Activated naive CD4-positive, alpha-beta T cell treated with anti-CD3 and anti-CD28 coated beads, Interleukin-2, amount 50 U/mL, for 24 hours (primary cell): ENCODE data around the gene LRR1.
"Not testable (repeated sequence)": the region's sequence is repeated elsewhere in the genome, so short reads cannot be mapped to it uniquely, and the experiment has no call there.

Source experiments
- H3K27ac Mint-ChIP-seq: one replicate; pipeline ENCODE4 v1.8.0; 2021; ENCODE audit warnings: mild to moderate bottlenecking, mixed read lengths
- H3K27me3 Mint-ChIP-seq: one replicate; pipeline ENCODE4 v1.8.0; 2021; ENCODE audit warnings: mixed read lengths
- H3K36me3 Mint-ChIP-seq: one replicate; pipeline ENCODE4 v1.8.0; 2021; ENCODE audit warnings: mixed read lengths
- H3K4me1 Mint-ChIP-seq: one replicate; pipeline ENCODE4 v1.8.0; 2021; ENCODE audit warnings: mixed read lengths
- H3K4me3 Mint-ChIP-seq: one replicate; pipeline ENCODE4 v1.8.0; 2021; ENCODE audit warnings: mild to moderate bottlenecking, mixed read lengths
- H3K9me3 Mint-ChIP-seq: one replicate; pipeline ENCODE4 v1.8.0; 2021; ENCODE audit warnings: mixed read lengths

Gene LRR1

DNA sequence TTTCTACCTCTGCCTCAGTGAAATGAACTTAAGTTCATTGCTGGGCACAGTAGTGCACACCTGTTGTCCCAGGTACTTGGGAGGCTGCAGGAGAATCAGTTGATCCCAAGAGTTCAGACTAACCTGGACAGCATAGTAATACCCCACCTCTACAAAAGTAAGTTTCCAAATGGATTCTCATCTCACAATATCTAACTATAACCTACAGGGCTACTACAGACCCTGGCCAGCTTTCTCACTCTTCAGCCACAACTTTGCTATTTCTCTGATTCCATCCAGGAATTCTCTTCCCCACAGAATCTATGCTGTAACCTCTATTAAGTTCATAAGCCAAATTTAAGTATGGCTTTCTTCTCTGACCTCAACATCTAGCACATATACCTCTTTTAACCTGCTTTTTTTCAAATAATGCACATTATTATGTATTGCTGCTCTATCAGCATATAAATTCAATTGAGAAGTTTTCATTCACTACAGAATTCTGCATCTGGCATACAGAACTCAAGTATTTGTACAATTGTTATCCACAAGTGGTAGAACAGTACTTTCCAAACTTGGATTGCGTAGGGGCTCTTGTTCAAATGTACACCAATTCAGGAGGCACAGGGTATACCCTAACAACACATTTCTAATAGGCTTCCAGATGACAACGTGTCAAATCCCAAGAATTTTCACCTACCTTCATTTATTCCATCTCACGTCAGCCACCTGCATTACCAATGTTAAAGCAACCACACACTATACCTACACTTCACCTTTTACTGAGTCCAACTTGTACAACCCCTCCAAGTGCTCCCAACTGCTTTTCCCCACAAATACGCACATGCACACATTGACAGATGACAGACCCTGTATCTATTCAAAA, 16.4 kb upstream of the LRR1 start:
- Mint-ChIP-seq H3K27me3 (no peaks in the 10 kb centered on the region), H3K36me3 (peaks cover 51% of the 10 kb centered on the region), H3K27ac (peak overlapping the region; percentile 91), H3K4me1 (peaks cover 65% of the 10 kb centered on the region), H3K9me3 (no peaks in the 10 kb centered on the region), H3K4me3 (peak overlapping the region; percentile 94)

DNA sequence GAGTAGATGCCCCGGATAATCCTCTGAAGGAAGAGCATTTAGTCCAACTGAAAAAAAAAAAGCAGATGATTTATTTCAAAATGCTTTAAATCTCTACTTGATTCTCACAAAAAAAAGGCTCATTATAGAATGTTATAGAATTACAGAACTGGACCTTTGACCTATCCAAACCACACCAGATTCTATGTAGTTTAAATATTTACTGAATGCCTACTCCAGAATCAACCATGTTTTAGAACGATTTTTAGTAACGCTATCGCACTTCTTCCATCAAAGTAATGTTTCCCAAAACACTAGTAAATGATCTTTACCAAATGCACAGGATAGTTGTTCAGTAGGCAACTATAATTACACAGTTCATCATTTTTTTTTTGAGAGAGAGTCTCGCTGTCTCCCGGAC, 15.1 kb upstream of the LRR1 start:
- no peaks in the 10 kb centered on the region for H3K9me3 Mint-ChIP-seq
- H3K4me1 Mint-ChIP-seq: peaks cover 56% of the 10 kb centered on the region
- H3K36me3 Mint-ChIP-seq: peaks cover 44% of the 10 kb centered on the region
- peak overlapping the region; percentile 94 for H3K4me3 Mint-ChIP-seq
- no peaks in the 10 kb centered on the region for H3K27me3 Mint-ChIP-seq
- H3K27ac Mint-ChIP-seq: peak overlapping the region; percentile 94

DNA sequence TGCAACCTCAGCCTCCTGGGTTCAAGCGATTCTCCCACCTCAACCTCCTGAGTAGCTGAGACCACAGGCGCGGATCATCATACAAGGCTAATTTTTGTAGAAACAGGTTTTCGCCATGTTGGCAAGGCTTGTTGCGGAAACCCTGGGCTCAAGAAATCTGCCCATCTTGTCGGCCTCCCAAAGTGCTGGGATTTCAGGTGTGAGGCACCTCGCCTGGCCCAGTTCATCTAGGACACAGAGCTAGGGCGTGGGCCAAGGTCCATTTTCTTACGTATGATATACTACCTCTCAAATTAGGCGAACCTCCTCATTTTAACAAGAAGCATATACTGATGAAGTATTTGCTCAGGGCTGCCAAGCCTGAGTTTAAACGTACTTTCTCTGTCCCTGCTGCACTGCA, 14.7 kb upstream of the LRR1 start:
- no peaks in the 10 kb centered on the region for H3K27me3 Mint-ChIP-seq
- H3K36me3 Mint-ChIP-seq: peaks cover 44% of the 10 kb centered on the region
- no peaks in the 10 kb centered on the region for H3K9me3 Mint-ChIP-seq
- peak overlapping the region; percentile 94 for H3K4me3 Mint-ChIP-seq
- peak overlapping the region; percentile 94 for H3K27ac Mint-ChIP-seq
- H3K4me1 Mint-ChIP-seq: peaks cover 52% of the 10 kb centered on the region

DNA sequence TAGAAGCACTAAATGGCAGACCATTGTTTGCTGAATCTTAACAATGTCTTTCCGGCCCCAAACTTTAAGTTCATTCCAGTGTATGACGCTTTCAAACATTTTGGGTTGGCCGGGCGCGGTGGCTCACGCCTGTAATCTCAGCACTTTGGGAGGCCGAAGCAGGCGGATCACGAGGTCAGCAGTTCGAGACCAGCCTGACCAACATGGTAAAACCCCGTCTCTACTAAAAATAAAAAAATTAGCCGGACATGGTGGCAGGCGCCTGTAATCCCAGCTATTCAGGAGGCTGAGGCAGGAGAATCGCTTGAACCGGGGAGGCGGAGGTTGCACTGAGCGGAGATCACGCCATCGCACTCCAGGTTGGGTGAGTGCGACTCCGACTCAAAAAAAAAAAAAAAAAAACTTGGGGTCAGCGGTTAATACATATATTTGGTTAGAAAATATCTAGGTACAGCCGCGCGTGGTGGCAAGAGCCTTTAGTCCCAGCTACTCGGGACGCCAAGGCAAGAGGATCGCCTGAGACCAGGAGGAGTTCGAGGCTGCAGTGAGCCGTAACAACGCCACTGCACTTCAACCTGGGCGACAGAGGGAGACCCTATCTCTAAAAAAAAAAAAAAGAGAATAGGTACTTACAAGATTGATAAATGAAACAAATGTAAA, 13.6 kb upstream of the LRR1 start:
- peak overlapping the region; percentile 94 for H3K4me3 Mint-ChIP-seq
- H3K36me3 Mint-ChIP-seq: peaks cover 43% of the 10 kb centered on the region
- H3K9me3 Mint-ChIP-seq, H3K27me3 Mint-ChIP-seq: not testable (repeated sequence)
- peaks cover 46% of the 10 kb centered on the region for H3K4me1 Mint-ChIP-seq
- peak overlapping the region; percentile 94 for H3K27ac Mint-ChIP-seq

DNA sequence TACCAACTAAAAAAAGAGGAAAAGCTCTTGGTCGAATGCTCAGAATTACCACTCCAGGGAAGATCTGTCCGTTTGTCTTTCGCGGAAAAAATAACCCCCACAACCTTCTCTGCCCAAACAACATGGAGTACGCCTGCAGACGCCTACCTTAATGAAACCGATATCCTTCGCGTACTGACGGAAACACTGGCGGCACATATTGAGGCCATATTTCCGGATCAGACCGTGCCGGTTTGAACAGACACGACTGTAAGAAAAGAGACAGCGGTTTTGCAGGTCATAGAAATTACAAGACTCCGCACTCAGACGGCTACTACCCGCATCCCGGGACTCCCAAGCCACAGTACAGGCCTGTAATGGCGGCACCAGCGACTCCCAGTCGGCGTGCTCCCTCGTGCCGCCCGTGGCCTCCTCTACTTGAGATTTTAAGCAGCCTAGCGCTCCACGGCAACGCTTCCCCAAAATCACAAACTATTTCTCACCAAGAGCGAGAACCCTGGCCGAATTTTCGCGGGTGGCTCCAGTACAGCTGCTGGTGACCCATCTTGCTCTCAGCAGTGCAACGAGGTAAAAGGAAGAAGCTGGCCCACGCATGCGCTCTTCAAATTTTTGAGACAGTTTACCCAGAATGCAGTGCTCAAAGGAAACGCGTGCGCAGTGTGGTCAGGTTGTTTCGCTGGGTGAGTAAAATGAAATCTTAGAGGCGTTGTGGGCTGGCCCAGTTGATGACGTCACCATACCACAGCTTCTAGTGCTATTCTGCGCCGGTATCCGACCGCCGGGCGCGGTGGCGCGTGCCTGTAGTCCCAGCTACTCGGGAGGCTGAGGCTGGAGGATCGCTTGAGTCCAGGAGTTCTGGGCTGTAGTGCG, 12.7 kb upstream of the LRR1 start, which contains the start of gene RPS29:
Gene RPS29, minus strand, starts transcription at position 578 of the 870 bp plus-strand sequence. Its CDS starts 34 bp downstream, at position 544.
- peak within 1 kb of the TSS; percentile 94 for H3K27ac Mint-ChIP-seq
- peaks cover 41% of the 10 kb centered on the region for H3K36me3 Mint-ChIP-seq
- peak within 1 kb of the TSS; percentile 94 for H3K4me3 Mint-ChIP-seq
- H3K9me3 Mint-ChIP-seq: no peaks in the 10 kb centered on the region
- peaks cover 41% of the 10 kb centered on the region for H3K4me1 Mint-ChIP-seq
- no peaks in the 10 kb centered on the region for H3K27me3 Mint-ChIP-seq

DNA sequence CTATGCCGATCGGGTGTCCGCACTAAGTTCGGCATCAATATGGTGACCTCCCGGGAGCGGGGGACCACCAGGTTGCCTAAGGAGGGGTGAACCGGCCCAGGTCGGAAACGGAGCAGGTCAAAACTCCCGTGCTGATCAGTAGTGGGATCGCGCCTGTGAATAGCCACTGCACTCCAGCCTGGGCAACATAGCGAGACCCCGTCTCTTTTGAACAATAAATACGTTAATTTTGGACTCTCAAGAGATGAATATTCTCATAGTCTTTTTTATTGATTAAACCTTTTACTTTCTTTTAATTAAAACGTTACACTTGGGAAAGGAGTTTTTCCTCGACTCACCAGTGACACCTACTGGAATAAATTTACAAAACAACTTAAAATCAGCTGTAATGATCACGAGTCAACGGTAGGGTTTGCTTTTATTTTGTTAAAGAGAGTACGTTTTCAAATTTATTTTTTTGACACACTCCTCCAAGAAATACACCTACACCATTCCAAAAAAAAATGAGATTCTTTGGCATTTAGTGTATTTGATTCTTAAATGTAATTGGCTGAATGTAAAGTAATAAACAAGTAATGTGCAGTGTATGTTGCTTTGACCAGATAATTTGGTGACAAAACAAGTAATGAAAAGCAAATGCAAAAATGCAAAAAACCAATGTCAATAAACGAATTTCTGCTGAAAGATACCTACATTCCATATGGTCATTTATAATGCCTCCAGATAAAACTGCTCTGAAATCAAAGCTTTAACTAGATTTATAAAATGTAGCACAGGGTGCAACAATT, 11.9 kb upstream of the LRR1 start:
- Mint-ChIP-seq H3K27me3 (no peaks in the 10 kb centered on the region), H3K36me3 (peaks cover 36% of the 10 kb centered on the region), H3K9me3 (no peaks in the 10 kb centered on the region), H3K27ac (peak overlapping the region; percentile 94), H3K4me3 (peak overlapping the region; percentile 94), H3K4me1 (peaks cover 32% of the 10 kb centered on the region)

DNA sequence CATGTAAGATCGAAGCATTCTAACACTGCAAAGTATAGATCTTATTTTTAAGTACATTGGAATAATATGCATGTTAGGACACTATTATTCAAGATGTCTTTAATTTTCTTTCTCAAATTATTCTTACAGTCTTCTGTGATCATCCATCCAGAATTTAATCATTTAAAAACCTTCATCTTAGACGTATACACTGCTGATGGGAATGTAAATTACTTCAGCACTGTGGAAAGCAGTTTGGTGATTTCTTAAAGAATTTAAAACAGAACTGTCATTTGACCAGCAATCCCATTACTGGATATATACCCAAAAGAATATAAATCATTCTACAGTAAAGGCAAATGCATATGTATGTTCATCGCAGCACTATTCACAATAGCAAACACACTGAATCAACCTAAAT, 9.4 kb upstream of the LRR1 start:
- peaks cover 8% of the 10 kb centered on the region for H3K4me1 Mint-ChIP-seq
- no peak overlapping the region for H3K4me3 Mint-ChIP-seq
- peaks cover 15% of the 10 kb centered on the region for H3K36me3 Mint-ChIP-seq
- H3K9me3 Mint-ChIP-seq: no peaks in the 10 kb centered on the region
- H3K27ac Mint-ChIP-seq: peak overlapping the region; percentile 53
- no peaks in the 10 kb centered on the region for H3K27me3 Mint-ChIP-seq

DNA sequence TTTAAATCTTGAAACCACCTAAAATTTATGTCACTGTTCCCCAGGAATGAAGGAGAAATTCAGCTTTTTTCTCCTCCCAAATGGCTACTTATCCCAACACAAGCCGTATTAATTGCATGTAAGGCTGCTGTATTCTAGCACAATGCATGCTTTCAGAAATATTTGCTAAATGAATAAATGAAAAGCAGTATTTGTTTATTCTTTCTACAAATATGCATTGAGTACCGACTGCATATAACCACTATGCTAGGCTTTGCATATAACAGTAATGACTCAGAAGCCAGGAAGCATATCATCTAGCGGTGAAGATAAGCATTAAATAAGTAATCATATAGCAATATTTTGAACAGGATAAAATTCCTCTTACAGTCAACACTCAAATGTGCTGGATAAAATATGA, 5.7 kb upstream of the LRR1 start:
- no peak overlapping the region for H3K27ac Mint-ChIP-seq

DNA sequence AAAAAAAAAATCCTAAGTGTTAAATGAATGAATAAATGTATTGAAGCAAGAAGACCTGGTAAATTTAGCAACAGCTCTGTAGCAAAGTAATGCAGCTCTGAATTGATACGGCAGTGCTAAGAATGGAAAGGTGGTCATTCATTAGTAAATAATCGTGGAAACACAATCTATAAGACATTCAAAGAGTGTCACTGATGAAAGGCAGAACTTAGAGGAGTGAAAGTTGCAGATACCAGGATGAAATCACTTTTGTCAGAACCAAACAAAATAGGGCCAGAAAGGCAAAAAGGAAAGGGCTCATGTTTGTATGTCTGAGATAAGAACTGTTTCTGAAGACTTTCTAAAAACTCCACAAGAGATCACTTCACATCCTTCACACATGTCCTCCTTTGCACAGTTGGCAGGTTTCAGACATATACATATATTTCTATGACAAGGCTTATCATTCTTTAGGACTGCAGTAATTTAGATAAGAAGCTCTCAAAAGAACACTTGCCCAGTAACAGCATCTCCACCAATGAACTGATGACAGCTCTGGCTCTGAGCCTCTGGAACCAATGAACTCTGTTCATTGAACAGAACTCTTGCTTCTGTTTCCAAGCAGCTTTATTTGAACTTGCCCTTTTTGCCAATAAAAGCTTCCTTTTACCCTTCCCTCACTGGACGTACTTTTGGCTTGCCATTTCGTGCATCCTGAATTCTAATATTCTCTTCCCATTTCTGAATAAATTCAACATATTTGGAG, 4.2 kb upstream of the LRR1 start:
- H3K36me3 Mint-ChIP-seq: no peaks in the 10 kb centered on the region
- no peaks in the 10 kb centered on the region for H3K9me3 Mint-ChIP-seq
- no peaks in the 10 kb centered on the region for H3K27me3 Mint-ChIP-seq
- no peak overlapping the region for H3K27ac Mint-ChIP-seq
- peaks cover 18% of the 10 kb centered on the region for H3K4me1 Mint-ChIP-seq
- H3K4me3 Mint-ChIP-seq: no peak overlapping the region

More for the DNA sequence above, 5.7 kb upstream of the LRR1 start:
- no peaks in the 10 kb centered on the region for H3K27me3 Mint-ChIP-seq
- no peak overlapping the region for H3K4me3 Mint-ChIP-seq
- H3K36me3 Mint-ChIP-seq: no peaks in the 10 kb centered on the region
- peaks cover 15% of the 10 kb centered on the region for H3K4me1 Mint-ChIP-seq
- no peaks in the 10 kb centered on the region for H3K9me3 Mint-ChIP-seq

DNA sequence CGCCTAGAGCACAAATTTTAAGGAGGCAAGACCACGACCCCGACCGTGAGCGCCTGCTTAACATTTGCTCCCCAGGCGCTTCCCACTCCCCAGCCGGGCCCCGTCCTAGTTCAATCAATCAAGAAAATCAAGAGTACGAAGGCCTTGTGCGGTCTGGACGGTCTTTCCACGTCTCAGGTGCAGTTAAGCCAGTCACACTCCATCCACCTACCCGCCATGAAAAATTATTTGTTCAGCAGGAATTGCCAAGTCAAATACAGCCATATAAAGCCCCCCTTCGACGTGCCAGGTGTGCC, 603 bp upstream of the LRR1 start:
- H3K27ac Mint-ChIP-seq: peak overlapping the region; percentile 98
- peak overlapping the region; percentile 98 for H3K4me3 Mint-ChIP-seq
- H3K9me3 Mint-ChIP-seq: no peaks in the 10 kb centered on the region
- peaks cover 26% of the 10 kb centered on the region for H3K4me1 Mint-ChIP-seq
- H3K36me3 Mint-ChIP-seq: peaks cover 2% of the 10 kb centered on the region
- H3K27me3 Mint-ChIP-seq: no peaks in the 10 kb centered on the region

DNA sequence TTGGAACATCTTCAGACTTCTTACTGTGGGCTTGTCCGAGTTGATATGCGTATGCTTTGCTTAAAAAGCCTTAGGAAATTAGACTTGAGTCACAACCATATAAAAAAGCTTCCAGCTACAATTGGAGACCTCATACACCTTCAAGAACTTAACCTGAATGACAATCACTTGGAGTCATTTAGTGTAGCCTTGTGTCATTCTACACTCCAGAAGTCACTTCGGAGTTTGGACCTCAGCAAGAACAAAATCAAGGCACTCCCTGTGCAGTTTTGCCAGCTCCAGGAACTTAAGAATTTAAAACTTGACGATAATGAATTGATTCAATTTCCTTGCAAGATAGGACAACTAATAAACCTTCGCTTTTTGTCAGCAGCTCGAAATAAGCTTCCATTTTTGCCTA, 8.8 kb downstream of the LRR1 start:
- Mint-ChIP-seq H3K4me3 (no peak overlapping the region), H3K36me3 (peaks cover 5% of the 10 kb centered on the region), H3K27me3 (no peaks in the 10 kb centered on the region), H3K4me1 (no peaks in the 10 kb centered on the region), H3K9me3 (no peaks in the 10 kb centered on the region), H3K27ac (no peak overlapping the region)

DNA sequence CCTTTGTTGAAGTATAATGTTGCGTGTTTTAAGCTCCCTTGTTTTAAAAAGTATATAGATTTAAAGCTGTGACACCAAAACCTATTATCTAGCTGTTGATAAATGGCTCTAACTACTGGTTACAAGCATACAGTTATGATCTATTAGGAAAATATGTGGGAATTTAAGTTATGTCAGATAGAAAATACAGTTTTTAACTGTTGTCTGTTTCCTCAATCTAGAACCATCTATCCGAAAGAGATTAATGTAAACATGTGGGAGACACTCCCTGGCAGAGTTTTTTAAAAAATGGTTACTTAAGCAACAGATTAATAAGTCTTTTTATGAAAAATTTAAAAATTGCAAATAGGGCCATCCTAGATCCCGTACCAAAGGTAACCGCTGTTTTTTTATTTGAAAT, 13.5 kb downstream of the LRR1 start:
- no peaks in the 10 kb centered on the region for H3K9me3 Mint-ChIP-seq
- H3K4me1 Mint-ChIP-seq: peaks cover 2% of the 10 kb centered on the region
- peaks cover 1% of the 10 kb centered on the region for H3K36me3 Mint-ChIP-seq
- H3K27ac Mint-ChIP-seq: no peak overlapping the region
- no peaks in the 10 kb centered on the region for H3K27me3 Mint-ChIP-seq
- H3K4me3 Mint-ChIP-seq: no peak overlapping the region

DNA sequence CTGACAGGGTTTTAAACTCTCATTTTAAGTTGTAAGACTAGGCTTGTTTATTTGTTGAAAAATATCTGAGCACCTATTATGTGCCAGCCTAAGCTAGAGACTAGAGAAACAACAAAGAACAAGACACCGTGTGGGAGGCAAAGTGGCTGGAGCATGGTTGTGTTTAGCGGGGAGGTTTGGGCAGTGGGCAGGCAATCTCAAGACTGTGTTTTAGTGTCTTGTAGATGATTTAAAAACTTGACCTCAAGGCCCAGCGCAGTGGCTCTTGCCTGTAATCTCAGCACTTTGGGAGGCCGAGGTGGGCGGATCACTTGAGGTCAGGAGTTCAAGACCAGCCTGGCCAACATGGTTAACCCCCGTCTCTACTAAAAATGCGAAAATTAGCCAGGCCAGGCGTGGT, 13.9 kb downstream of the LRR1 start:
- Mint-ChIP-seq H3K27ac (no peak overlapping the region), H3K9me3 (no peaks in the 10 kb centered on the region), H3K27me3 (no peaks in the 10 kb centered on the region), H3K4me1 (peaks cover 6% of the 10 kb centered on the region), H3K36me3 (peaks cover 1% of the 10 kb centered on the region), H3K4me3 (no peak overlapping the region)

DNA sequence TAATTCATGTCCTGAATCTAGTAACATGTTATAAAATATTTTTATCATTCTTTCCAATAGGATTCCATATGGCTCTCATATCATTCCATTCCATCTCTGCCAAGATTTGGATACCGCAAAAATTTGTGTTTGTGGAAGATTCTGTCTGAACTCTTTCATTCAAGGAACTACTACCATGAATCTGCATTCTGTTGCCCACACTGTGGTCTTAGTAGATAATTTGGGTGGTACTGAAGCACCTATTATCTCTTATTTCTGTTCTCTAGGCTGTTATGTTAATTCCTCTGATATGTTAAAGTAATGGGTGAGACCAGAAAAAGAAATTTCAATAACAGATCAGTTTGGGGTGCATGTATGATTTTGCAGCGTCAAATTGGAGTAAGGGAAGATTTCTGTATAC, 15.5 kb downstream of the LRR1 start:
- no peaks in the 10 kb centered on the region for H3K9me3 Mint-ChIP-seq
- H3K27me3 Mint-ChIP-seq: no peaks in the 10 kb centered on the region
- H3K4me1 Mint-ChIP-seq: peaks cover 18% of the 10 kb centered on the region
- H3K36me3 Mint-ChIP-seq: peaks cover 9% of the 10 kb centered on the region
- no peak overlapping the region for H3K4me3 Mint-ChIP-seq
- H3K27ac Mint-ChIP-seq: no peak overlapping the region
